Measurements from ENCODE around the gene ABHD14A.

- no peak for TF ChIP-seq EZH2phosphoT487 (IDR thresholded peaks at IDR 0.05; ENCODE audit: low read depth, severe bottlenecking, unreplicated experiment)
- no peak for TF ChIP-seq CTCF (IDR thresholded peaks at IDR 0.05; ENCODE audit: poor library complexity)
- no peak for TF ChIP-seq EZH2 (IDR thresholded peaks at IDR 0.05; ENCODE audit: borderline replicate concordance)
These were observed 36.0 kb upstream of the ABHD14A start for GRCh38 chr3:51938780-51939425.

Data from hepatocyte (in vitro differentiated cells).